Esophagus squamous epithelium (tissue), 5 donors: ENCODE data around the gene PITPNB. TPM values are rescaled to one million over a fixed set of nuclear protein-coding genes. Genes with fewer than 3 reads are reported as not detected.

Source experiments
- DNase-seq: peaks from one replicate; lab custom pipeline; 2025; lab: John Stamatoyannopoulos, UW
- H3K27ac ChIP-seq, 4 donors: fragments of 200-600 bp; sonication (generic); one replicate each; pipeline ENCODE4 v1.5.1; 2016 to 2019; ENCODE audit warnings: mild to moderate bottlenecking in 1 of 4
- H3K27me3 ChIP-seq, 4 donors: fragments of 200-600 bp; sonication (generic); 1 replicate in 3 of 4; 2 replicates in 1 of 4; pipeline versions ENCODE4 v1.5.1 to v1.6.0; 2017 to 2021; ENCODE audit warnings: antibody characterized with exemption in 1 of 4
- H3K36me3 ChIP-seq, 3 donors: fragments of 200-600 bp; sonication (generic); one replicate each; pipeline ENCODE4 v1.5.1; 2016 to 2019
- H3K4me1 ChIP-seq, 3 donors: fragments of 200-600 bp; sonication (generic); one replicate each; pipeline ENCODE4 v1.5.1; 2017 to 2019
- H3K4me3 ChIP-seq, 4 donors: fragments of 200-600 bp; sonication (generic); 1 replicate in 3 of 4; 2 replicates in 1 of 4; pipeline ENCODE4 v1.5.1; 2016 to 2019; ENCODE audit warnings: mild to moderate bottlenecking in 2 of 4, moderate library complexity in 1 of 4
- H3K9me3 ChIP-seq, 3 donors: fragments of 200-600 bp; sonication (generic); one replicate each; pipeline ENCODE4 v1.5.1; 2016 to 2019
- CTCF ChIP-seq, 6 experiments: fragments of 450-650 bp in 4 of 6; fragments of 200-600 bp in 2 of 6; sonication (generic) in 2 of 6; IDR thresholded peaks; one replicate each; pipeline ENCODE4 v1.5.1; 2016 to 2019; ENCODE audit warnings: antibody characterized with exemption in 6 of 6, mild to moderate bottlenecking in 4 of 6, moderate library complexity in 4 of 6
- POLR2A ChIP-seq, 4 donors: fragments of 450-650 bp; IDR thresholded peaks; one replicate each; pipeline ENCODE4 v1.6.1; 2017; ENCODE audit warnings: antibody characterized with exemption in 4 of 4, mild to moderate bottlenecking in 4 of 4, moderate library complexity in 3 of 4
- WGBS, 2 donors: methylation state at CpG; one replicate each; pipeline ENCODE4 v1.1.5; 2018; 5-methylcytosine and 5-hydroxymethylcytosine counted together
- intact Hi-C: fragments of 100-400 bp; cut with DNase I; formaldehyde crosslinking; loops from one replicate; pipeline ENCODE4 v1.15.0; 2022
- total RNA-seq, 4 donors: library from RNA; depleted of rRNA; stranded (reverse); fragments of >200 nt; gene quantifications; one replicate each; pipeline ENCODE4 v1.1.0, GENCODE V29; 2016
- donor health status: DM: yes; HTN: yes; CAD: no.

Gene PITPNB
- total RNA-seq, 4 donors from 2014 or later: 26.4 to 68.9 (median 46.4) TPM

- no peak for TF ChIP-seq CTCF (IDR thresholded peaks at IDR 0.05)
- TF ChIP-seq POLR2A (IDR thresholded peaks at IDR 0.05): no peak
- 61 to 96% methylated on average over 2 of the region's 2 CpGs for WGBS, 2 donors
- no peak overlapping the region for H3K4me3 ChIP-seq
- no peak for DNase-seq
- H3K9me3 ChIP-seq: no peaks in the 10 kb centered on the region
- H3K4me1 ChIP-seq: peaks cover 0 to 13% (median 0%) of the 10 kb centered on the region in 3 donors
- no peak overlapping the region for H3K27ac ChIP-seq
- H3K27me3 ChIP-seq: no peaks in the 10 kb centered on the region
- intact Hi-C loops: no loop called here
- peaks cover 0 to 4% (median 0%) of the 10 kb centered on the region in 3 donors for H3K36me3 ChIP-seq
Measured at GRCh38 chr22:27948569-27948968, 29.5 kb upstream of the PITPNB start.

- Histone ChIP-seq H3K4me1 (peaks cover 0 to 9% (median 0%) of the 10 kb centered on the region in 3 donors), H3K36me3 (peaks cover 0 to 9% (median 0%) of the 10 kb centered on the region in 3 donors), H3K27me3 (no peaks in the 10 kb centered on the region), H3K27ac (no peak overlapping the region), H3K4me3 (no peak overlapping the region), H3K9me3 (no peaks in the 10 kb centered on the region)
- no peak for TF ChIP-seq CTCF (IDR thresholded peaks at IDR 0.05)
- TF ChIP-seq POLR2A (IDR thresholded peaks at IDR 0.05): no peak
- intact Hi-C loops: no loop called here
- no peak for DNase-seq
- 83 to 91% methylated on average over 3 to 4 of the region's 4 CpGs for WGBS, 2 donors
Measured at GRCh38 chr22:27947448-27947847, 28.4 kb upstream of the PITPNB start.

- intact Hi-C loops: no loop called here
Measured at GRCh38 chr22:27941143-27941542, 22.1 kb upstream of the PITPNB start.

GRCh38 chr22:27937453-27937852 is 18.4 kb upstream of the PITPNB start:
- no peaks in the 10 kb centered on the region for H3K9me3 ChIP-seq
- H3K4me1 ChIP-seq: no peaks in the 10 kb centered on the region
- peaks cover 0 to 22% (median 0%) of the 10 kb centered on the region in 3 donors for H3K36me3 ChIP-seq
- H3K27ac ChIP-seq: no peak overlapping the region
- no peak for DNase-seq
- no peak overlapping the region for H3K4me3 ChIP-seq
- H3K27me3 ChIP-seq: no peaks in the 10 kb centered on the region
- no peak for TF ChIP-seq POLR2A (IDR thresholded peaks at IDR 0.05)
- TF ChIP-seq CTCF (IDR thresholded peaks at IDR 0.05): no peak
- intact Hi-C loops: no loop called here
- WGBS, 2 donors: 75 to 88% methylated on average over 2 of the region's 2 CpGs

More at GRCh38 chr22:27941143-27941542, 22.1 kb upstream of the PITPNB start:
- Histone ChIP-seq H3K36me3 (peaks cover 0 to 18% (median 0%) of the 10 kb centered on the region in 3 donors), H3K4me1 (no peaks in the 10 kb centered on the region), H3K4me3 (no peak overlapping the region), H3K9me3 (no peaks in the 10 kb centered on the region), H3K27me3 (no peaks in the 10 kb centered on the region), H3K27ac (no peak overlapping the region)
- TF ChIP-seq POLR2A (IDR thresholded peaks at IDR 0.05): no peak
- no peak for TF ChIP-seq CTCF (IDR thresholded peaks at IDR 0.05)
- DNase-seq: no peak

- Histone ChIP-seq H3K4me1 (peaks cover 0 to 3% (median 0%) of the 10 kb centered on the region in 3 donors), H3K4me3 (no peak overlapping the region), H3K27ac (no peak overlapping the region), H3K9me3 (no peaks in the 10 kb centered on the region), H3K27me3 (no peaks in the 10 kb centered on the region), H3K36me3 (peaks cover 0 to 17% (median 0%) of the 10 kb centered on the region in 3 donors)
- intact Hi-C loops: no loop called here
- DNase-seq: no peak
- WGBS, 2 donors: 100% methylated on average over 1 of the region's 1 CpG
- TF ChIP-seq CTCF (IDR thresholded peaks at IDR 0.05) (no peak), POLR2A (IDR thresholded peaks at IDR 0.05) (no peak)
Measured at GRCh38 chr22:27935897-27936296, 16.8 kb upstream of the PITPNB start.
